CD14-positive monocyte (primary cell): ENCODE results near the gene KLHL6. TPM values are rescaled to one million over a fixed set of nuclear protein-coding genes. Genes with fewer than 3 reads are reported as not detected.

Experiments used
- DNase-seq, 3 donors: peaks; one replicate each; pipeline ENCODE4 v3.0.0-alpha.2; 2011 to 2022
- H2AFZ ChIP-seq: 2 replicates; pipeline ENCODE4 v1.6.0; 2012; ENCODE audit warnings: mild to moderate bottlenecking, low read depth, low read length, inconsistent platforms; ENCODE audit not compliant: insufficient read depth, poor library complexity, severe bottlenecking
- H3K27ac ChIP-seq, 2 donors: 1 replicate in 1 of 2; 2 replicates in 1 of 2; pipeline ENCODE4 v1.5.1; 2012 to 2013; ENCODE audit warnings: low read length in 2 of 2, control low read depth in 1 of 2, inconsistent platforms in 1 of 2, low read depth in 1 of 2, mild to moderate bottlenecking in 1 of 2
- H3K27me3 ChIP-seq, 2 donors: one replicate each; pipeline versions ENCODE4 v1.6.0 to v1.6.1; 2011 to 2013; ENCODE audit warnings: low read length in 2 of 2; ENCODE audit not compliant: control insufficient read depth in 2 of 2, insufficient read depth in 2 of 2
- H3K36me3 ChIP-seq, 2 donors: replicated peaks in 1 of 2; 1 replicate in 1 of 2; 2 replicates in 1 of 2; pipeline versions ENCODE4 v1.5.1 to v1.6.1; 2012 to 2013; ENCODE audit warnings: low read length in 2 of 2, control low read depth in 1 of 2, inconsistent platforms in 1 of 2, mild to moderate bottlenecking in 1 of 2; ENCODE audit not compliant: insufficient read depth in 2 of 2, control insufficient read depth in 1 of 2
- H3K4me1 ChIP-seq, 2 donors: 1 replicate in 1 of 2; 2 replicates in 1 of 2; pipeline versions ENCODE4 v1.5.1 to v1.6.1; 2012 to 2013; ENCODE audit warnings: low read length in 2 of 2, control low read depth in 1 of 2, inconsistent platforms in 1 of 2, mild to moderate bottlenecking in 1 of 2, moderate library complexity in 1 of 2; ENCODE audit not compliant: insufficient read depth in 2 of 2, control insufficient read depth in 1 of 2
- H3K4me2 ChIP-seq: replicated peaks from 2 replicates; pipeline ENCODE3; 2012; ENCODE audit warnings: low read length, moderate library complexity, mild to moderate bottlenecking; ENCODE audit not compliant: poor library complexity, severe bottlenecking; ENCODE audit errors: extremely low read depth
- H3K4me3 ChIP-seq, 3 experiments: fragments of 200-600 bp in 1 of 3; sonication (generic) in 1 of 3; replicated peaks in 1 of 3; 1 replicate in 2 of 3; 2 replicates in 1 of 3; pipeline ENCODE4 v1.5.1; 2011 to 2013; ENCODE audit warnings: low read length in 3 of 3, mild to moderate bottlenecking in 3 of 3, control low read depth in 2 of 3, low read depth in 2 of 3, inconsistent platforms in 1 of 3, moderate library complexity in 1 of 3
- H3K79me2 ChIP-seq: 2 replicates; pipeline ENCODE4 v1.6.0; 2012; ENCODE audit warnings: mild to moderate bottlenecking, control low read depth, inconsistent platforms, low read length, moderate library complexity; ENCODE audit not compliant: insufficient read depth
- H3K9ac ChIP-seq: 2 replicates; pipeline ENCODE4 v1.6.0; 2017; ENCODE audit warnings: low read length, mild to moderate bottlenecking; ENCODE audit not compliant: insufficient read depth, poor library complexity, severe bottlenecking
- H3K9me3 ChIP-seq, 2 donors: replicated peaks in 1 of 2; 1 replicate in 1 of 2; 2 replicates in 1 of 2; pipeline versions ENCODE4 v1.5.1 to v1.6.1; 2012 to 2013; ENCODE audit warnings: low read length in 2 of 2, control low read depth in 1 of 2; ENCODE audit not compliant: control insufficient read depth in 1 of 2, insufficient read depth in 1 of 2
- H4K20me1 ChIP-seq: 2 replicates; pipeline ENCODE4 v1.6.0; 2012; ENCODE audit warnings: mild to moderate bottlenecking, low read length, control low read depth, moderate library complexity; ENCODE audit not compliant: insufficient read depth
- H3K27ac Mint-ChIP-seq, 7 donors: one replicate each; pipeline ENCODE4 v1.8.0; 2020; ENCODE audit warnings: mild to moderate bottlenecking in 7 of 7, mixed read lengths in 7 of 7, moderate library complexity in 6 of 7, inconsistent platforms in 2 of 7
- H3K27me3 Mint-ChIP-seq, 3 donors: one replicate each; pipeline ENCODE4 v1.8.0; 2021 to 2022; ENCODE audit warnings: low read depth in 3 of 3, mild to moderate bottlenecking in 3 of 3, mixed read lengths in 3 of 3, moderate library complexity in 3 of 3, inconsistent platforms in 1 of 3
- H3K36me3 Mint-ChIP-seq, 2 donors: one replicate each; pipeline ENCODE4 v1.8.0; 2020; ENCODE audit warnings: mixed read lengths in 2 of 2, inconsistent platforms in 1 of 2, mild to moderate bottlenecking in 1 of 2
- H3K4me1 Mint-ChIP-seq: one replicate; pipeline ENCODE4 v1.8.0; 2020; ENCODE audit warnings: mild to moderate bottlenecking, mixed read lengths
- H3K4me3 Mint-ChIP-seq, 2 donors: one replicate each; pipeline ENCODE4 v1.8.0; 2020; ENCODE audit warnings: mild to moderate bottlenecking in 2 of 2, mixed read lengths in 2 of 2, moderate library complexity in 1 of 2
- H3K9me3 Mint-ChIP-seq, 7 donors: one replicate each; pipeline ENCODE4 v1.8.0; 2020 to 2022; ENCODE audit warnings: mixed read lengths in 7 of 7, mild to moderate bottlenecking in 6 of 7, moderate library complexity in 6 of 7, inconsistent platforms in 2 of 7
- WGBS: methylation state at CpG from one replicate; pipeline ENCODE4 v1.1.5; 2013; ENCODE audit warnings: missing lambda C conversion rate; ENCODE audit not compliant: insufficient coverage; 5-methylcytosine and 5-hydroxymethylcytosine counted together
- intact Hi-C, 2 donors: fragments of 100-400 bp; cut with micrococcal nuclease; formaldehyde crosslinking; loops; one replicate each; pipeline versions ENCODE4 v1.15.0 to v1.15.1; 2023
- polyA plus RNA-seq, 3 donors: library from polyadenylated mRNA; depleted of rRNA in 1 of 3; unstranded in 2 of 3; stranded (reverse) in 1 of 3; fragments of 300-500 nt in 2 of 3; fragments of >200 nt in 1 of 3; fragmentation: Illumina TruSeq in 2 of 3; gene quantifications; 1 replicate in 2 of 3; 2 replicates in 1 of 3; pipeline ENCODE4 v1.2.3, GENCODE V29; 2012 to 2021
- TF ChIP-seq, protein P1 (sequence below): fragments of 200-600 bp; IDR thresholded peaks from one replicate; pipeline ENCODE4 v1.8.0; 2022; ENCODE audit warnings: antibody characterized with exemption, mild to moderate bottlenecking

Gene KLHL6
- polyA plus RNA-seq, 3 donors, result 5.7 to 15.2 (median 10.6) TPM

DNA sequence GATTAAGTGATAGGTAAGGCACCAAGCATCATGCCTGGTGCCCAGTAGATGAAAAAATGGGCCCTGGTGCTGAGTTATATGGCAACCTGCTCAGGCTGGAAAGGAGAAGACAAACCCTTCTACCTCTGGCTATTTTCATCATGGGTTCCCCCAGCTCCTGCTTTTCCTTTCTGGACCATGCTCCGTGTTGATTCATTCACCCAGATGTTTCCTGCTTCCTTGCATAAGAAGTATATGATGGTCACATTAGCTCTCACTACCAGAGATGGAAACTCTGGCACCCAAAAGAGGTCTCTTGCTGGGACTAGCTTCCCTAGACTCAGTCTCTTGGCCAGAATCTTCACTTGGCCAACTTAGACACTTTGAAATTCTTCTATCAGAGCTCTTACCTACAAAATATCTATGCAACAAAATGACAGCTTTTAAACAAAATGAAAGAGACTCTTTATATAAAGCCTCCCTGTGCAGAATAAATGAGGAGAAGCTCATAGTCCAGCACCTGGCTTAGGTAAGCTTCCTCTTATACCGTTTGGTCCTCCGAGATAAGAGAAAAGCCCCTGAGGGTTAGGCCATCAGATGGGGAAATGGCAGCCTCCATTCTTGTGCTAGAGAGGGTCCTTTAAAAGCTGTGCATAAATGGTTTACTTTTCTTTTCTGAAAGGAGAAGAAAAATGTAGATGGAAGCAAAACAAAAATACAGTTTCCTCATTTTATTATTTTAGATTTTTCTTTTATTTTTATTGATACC lies 80.3 kb downstream of the KLHL6 start:
- H3K4me1 Mint-ChIP-seq, result peaks cover 7% of the 10 kb centered on the region
- Histone ChIP-seq H3K27me3 (no peaks in the 10 kb centered on the region), H3K4me1 (no peaks in the 10 kb centered on the region), H4K20me1 (no peaks in the 10 kb centered on the region), H3K9ac (no peak overlapping the region), H3K36me3 (no peaks in the 10 kb centered on the region), H3K9me3 (no peaks in the 10 kb centered on the region), H3K4me3 (no peak overlapping the region), H2AFZ (no peak overlapping the region), H3K79me2 (no peaks in the 10 kb centered on the region), H3K27ac (no peak overlapping the region), H3K4me2 (no peak overlapping the region)
- peaks cover 0 to 2% (median 1%) of the 10 kb centered on the region in 3 donors for H3K27me3 Mint-ChIP-seq
- no peak overlapping the region for H3K27ac Mint-ChIP-seq
- DNase-seq, result no peak
- H3K9me3 Mint-ChIP-seq, result no peaks in the 10 kb centered on the region
- H3K36me3 Mint-ChIP-seq, result no peaks in the 10 kb centered on the region
- TF ChIP-seq, protein P1, sequence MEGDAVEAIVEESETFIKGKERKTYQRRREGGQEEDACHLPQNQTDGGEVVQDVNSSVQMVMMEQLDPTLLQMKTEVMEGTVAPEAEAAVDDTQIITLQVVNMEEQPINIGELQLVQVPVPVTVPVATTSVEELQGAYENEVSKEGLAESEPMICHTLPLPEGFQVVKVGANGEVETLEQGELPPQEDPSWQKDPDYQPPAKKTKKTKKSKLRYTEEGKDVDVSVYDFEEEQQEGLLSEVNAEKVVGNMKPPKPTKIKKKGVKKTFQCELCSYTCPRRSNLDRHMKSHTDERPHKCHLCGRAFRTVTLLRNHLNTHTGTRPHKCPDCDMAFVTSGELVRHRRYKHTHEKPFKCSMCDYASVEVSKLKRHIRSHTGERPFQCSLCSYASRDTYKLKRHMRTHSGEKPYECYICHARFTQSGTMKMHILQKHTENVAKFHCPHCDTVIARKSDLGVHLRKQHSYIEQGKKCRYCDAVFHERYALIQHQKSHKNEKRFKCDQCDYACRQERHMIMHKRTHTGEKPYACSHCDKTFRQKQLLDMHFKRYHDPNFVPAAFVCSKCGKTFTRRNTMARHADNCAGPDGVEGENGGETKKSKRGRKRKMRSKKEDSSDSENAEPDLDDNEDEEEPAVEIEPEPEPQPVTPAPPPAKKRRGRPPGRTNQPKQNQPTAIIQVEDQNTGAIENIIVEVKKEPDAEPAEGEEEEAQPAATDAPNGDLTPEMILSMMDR, result no peak
- WGBS, result 25% methylated on average over 2 of the region's 3 CpGs
- no peak overlapping the region for H3K4me3 Mint-ChIP-seq
- intact Hi-C loops, result no loop called here

DNA sequence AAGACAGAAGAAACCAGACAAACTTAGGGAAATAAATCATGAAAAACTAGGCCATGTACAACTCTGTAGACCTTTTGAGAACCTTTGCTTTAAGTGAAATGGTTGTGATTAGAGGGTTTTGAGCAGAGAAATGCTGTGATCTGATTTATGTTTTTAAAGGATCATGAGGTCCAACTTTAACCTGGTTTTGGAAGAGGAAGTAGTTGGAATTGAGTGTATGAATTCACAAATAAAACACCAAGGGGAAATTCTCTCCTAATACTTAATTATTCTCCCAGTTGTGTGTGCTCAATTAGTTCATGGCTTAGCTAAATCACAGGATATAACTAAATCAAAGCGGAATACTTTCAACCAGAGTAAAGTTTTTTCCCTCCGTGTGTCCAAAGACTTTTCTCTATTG lies 81.5 kb downstream of the KLHL6 start:
- no peaks in the 10 kb centered on the region for H3K36me3 Mint-ChIP-seq
- H3K4me1 ChIP-seq, result peaks cover 4 to 11% of the 10 kb centered on the region in 2 donors
- no peak overlapping the region for H2AFZ ChIP-seq
- no peaks in the 10 kb centered on the region for H3K9me3 ChIP-seq
- no peak overlapping the region for H3K4me2 ChIP-seq
- H3K4me3 ChIP-seq, result no peak overlapping the region
- H3K9me3 Mint-ChIP-seq, result no peaks in the 10 kb centered on the region
- H3K27me3 Mint-ChIP-seq, result peaks cover 0 to 1% (median 0%) of the 10 kb centered on the region in 3 donors
- no peaks in the 10 kb centered on the region for H3K79me2 ChIP-seq
- no peak overlapping the region for H3K9ac ChIP-seq
- H3K36me3 ChIP-seq, result no peaks in the 10 kb centered on the region
- no peaks in the 10 kb centered on the region for H4K20me1 ChIP-seq
- H3K27ac ChIP-seq, result no peak overlapping the region
- TF ChIP-seq, protein P1, result no peak
- no peak overlapping the region for H3K4me3 Mint-ChIP-seq
- DNase-seq, result no peak
- WGBS, result no CpG with 5 or more reads among the region's 2 CpGs
- H3K4me1 Mint-ChIP-seq, result peaks cover 10% of the 10 kb centered on the region
- H3K27me3 ChIP-seq, result no peaks in the 10 kb centered on the region
- intact Hi-C loops, result loop anchor here (5.0 kb wide), 2 partner anchors 78 to 293 kb away; no protein-coding TSS in a partner anchor
- H3K27ac Mint-ChIP-seq, result peak overlapping the region in 1 of 7 donors; percentile 40
